ENCODE results near the gene KCNJ6.
"Not testable (repeated sequence)": the region's sequence is repeated elsewhere in the genome, so short reads cannot be mapped to it uniquely, and the experiment has no call there.

KCNJ6 gene

GRCh38 chr21:37594472-37594951 is 321.7 kb downstream of the KCNJ6 start:
- DNase-seq (ENCODE audit: low spot score), result no peak

GRCh38 chr21:37593740-37594471 is 322.4 kb downstream of the KCNJ6 start:
- no peak for DNase-seq (ENCODE audit: low spot score)

GRCh38 chr21:37593015-37593414 is 323.2 kb downstream of the KCNJ6 start:
- no peak for DNase-seq (ENCODE audit: low spot score)

- no peak for DNase-seq (ENCODE audit: low spot score)
Measured at GRCh38 chr21:37592496-37592895, 323.8 kb downstream of the KCNJ6 start.

- not testable (repeated sequence) for DNase-seq (ENCODE audit: low spot score)
Measured at GRCh38 chr21:37591994-37592393, 324.3 kb downstream of the KCNJ6 start.

- DNase-seq (ENCODE audit: low spot score), result not testable (repeated sequence)
Measured at GRCh38 chr21:37590836-37591235, 325.4 kb downstream of the KCNJ6 start.

- not testable (repeated sequence) for DNase-seq (ENCODE audit: low spot score)
Measured at GRCh38 chr21:37588644-37589043, 327.6 kb downstream of the KCNJ6 start.

GRCh38 chr21:37587635-37588177 is 328.6 kb downstream of the KCNJ6 start:
- DNase-seq (ENCODE audit: low spot score), result no peak

GRCh38 chr21:37587203-37587602 is 329.1 kb downstream of the KCNJ6 start:
- no peak for DNase-seq (ENCODE audit: low spot score)

GRCh38 chr21:37582590-37582989 is 333.7 kb downstream of the KCNJ6 start:
- DNase-seq (ENCODE audit: low spot score), result peak; percentile 72

GRCh38 chr21:37580666-37581065 is 335.6 kb downstream of the KCNJ6 start:
- no peak for DNase-seq (ENCODE audit: low spot score)

- DNase-seq (ENCODE audit: low spot score), result no peak
Measured at GRCh38 chr21:37579356-37579755, 336.9 kb downstream of the KCNJ6 start.

GRCh38 chr21:37578471-37579126 is 337.7 kb downstream of the KCNJ6 start:
- no peak for DNase-seq (ENCODE audit: low spot score)

GRCh38 chr21:37576929-37577328 is 339.3 kb downstream of the KCNJ6 start:
- DNase-seq (ENCODE audit: low spot score), result not testable (repeated sequence)

- DNase-seq (ENCODE audit: low spot score), result no peak
Measured at GRCh38 chr21:37575580-37575979, 340.7 kb downstream of the KCNJ6 start.

- DNase-seq (ENCODE audit: low spot score), result no peak
Measured at GRCh38 chr21:37574751-37575150, 341.5 kb downstream of the KCNJ6 start.

GRCh38 chr21:37574316-37574715 is 341.9 kb downstream of the KCNJ6 start:
- DNase-seq (ENCODE audit: low spot score), result no peak

- DNase-seq (ENCODE audit: low spot score), result no peak
Measured at GRCh38 chr21:37571442-37571841, 344.8 kb downstream of the KCNJ6 start.

GRCh38 chr21:37568916-37569315 is 347.3 kb downstream of the KCNJ6 start:
- DNase-seq (ENCODE audit: low spot score), result no peak

- DNase-seq (ENCODE audit: low spot score), result no peak
Measured at GRCh38 chr21:37568415-37568814, 347.8 kb downstream of the KCNJ6 start.

GRCh38 chr21:37566790-37567615 is 349.3 kb downstream of the KCNJ6 start:
- DNase-seq (ENCODE audit: low spot score), result no peak

- DNase-seq (ENCODE audit: low spot score), result no peak
Measured at GRCh38 chr21:37565530-37566223, 350.6 kb downstream of the KCNJ6 start.
